Activated naive CD4-positive, alpha-beta T cell treated with anti-CD3 and anti-CD28 coated beads for 36 hours (primary cell): ENCODE data around the gene SRSF6. TPM values are rescaled to one million over a fixed set of nuclear protein-coding genes. Genes with fewer than 3 reads are reported as not detected.
A peak's percentile ranks its signal among the peaks of the same experiment; 100 is the strongest.
"Not testable (repeated sequence)": the region's sequence is repeated elsewhere in the genome, so short reads cannot be mapped to it uniquely, and the experiment has no call there.

Experiments
- CTCF ChIA-PET: fragments of 350-600 bp; sonication (Branson Sonifier 250); formaldehyde crosslinking; loops from one replicate; lab custom pipeline; 2021; ENCODE audit warnings: antibody characterized with exemption; lab: Charles Lee
- DNase-seq: peaks from one replicate; pipeline ENCODE4 v3.0.0-alpha.2; 2020
- H3K27ac Mint-ChIP-seq: one replicate; pipeline ENCODE4 v1.8.0; 2021; ENCODE audit warnings: mild to moderate bottlenecking, mixed read lengths
- H3K27me3 Mint-ChIP-seq: one replicate; pipeline ENCODE4 v1.8.0; 2021; ENCODE audit warnings: low read depth, mixed read lengths
- H3K36me3 Mint-ChIP-seq: one replicate; pipeline ENCODE4 v1.8.0; 2021; ENCODE audit warnings: low read depth, mixed read lengths
- H3K4me1 Mint-ChIP-seq: one replicate; pipeline ENCODE4 v1.8.0; 2021; ENCODE audit warnings: low read depth, mixed read lengths
- H3K4me3 Mint-ChIP-seq: one replicate; pipeline ENCODE4 v1.8.0; 2021; ENCODE audit warnings: mild to moderate bottlenecking, moderate library complexity, mixed read lengths
- H3K9me3 Mint-ChIP-seq: one replicate; pipeline ENCODE4 v1.8.0; 2021; ENCODE audit warnings: mixed read lengths
- intact Hi-C: fragments of 100-400 bp; cut with micrococcal nuclease; formaldehyde crosslinking; loops from one replicate; pipeline ENCODE4 v1.15.1; 2023
- total RNA-seq, 2 experiments: library from RNA; stranded (reverse); gene quantifications; one replicate each; pipeline ENCODE4 v1.2.3, GENCODE V29; 2021

SRSF6 gene
- total RNA-seq, 2 experiments from 2014 or later, result 76.0 to 78.2 TPM

DNA sequence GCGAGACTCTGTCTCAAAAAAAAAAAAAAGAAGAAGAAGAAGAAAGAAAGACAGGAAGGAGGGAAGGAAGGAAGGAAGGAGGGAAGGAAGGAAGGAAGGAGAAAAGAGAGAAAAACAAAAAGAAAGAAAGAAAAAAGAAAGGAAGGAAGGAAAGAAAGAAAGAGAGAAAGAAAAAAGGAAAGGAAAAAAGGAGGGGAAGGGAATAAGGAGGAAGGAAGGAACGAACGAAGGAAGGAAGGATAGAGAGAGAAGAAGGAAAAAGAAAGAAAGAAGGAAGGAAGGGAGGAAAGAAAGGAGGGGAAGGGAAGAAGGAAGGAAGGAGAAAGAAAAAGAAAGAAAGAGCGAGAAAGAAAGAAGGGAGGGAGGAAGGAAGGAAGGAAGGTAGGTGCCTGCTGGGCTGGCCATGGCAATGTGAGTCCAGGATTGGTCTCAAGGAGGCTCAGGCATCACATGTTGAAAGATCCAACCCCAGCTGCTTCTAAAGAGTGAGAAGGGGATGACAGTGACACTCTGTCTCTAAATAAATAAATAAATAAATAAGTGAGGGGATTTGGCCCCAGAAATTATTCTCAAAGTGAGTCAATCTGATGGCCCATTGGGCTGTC, 24.3 kb upstream of the SRSF6 start:
- no peaks in the 10 kb centered on the region for H3K4me1 Mint-ChIP-seq
- H3K36me3 Mint-ChIP-seq, result no peaks in the 10 kb centered on the region
- CTCF ChIA-PET, result interaction anchor here (0.7 kb wide), 1 partner anchor 158 kb away, joined by 3 read pairs; no protein-coding TSS in a partner anchor
- no peaks in the 10 kb centered on the region for H3K27me3 Mint-ChIP-seq
- DNase-seq, result no peak
- intact Hi-C loops, result no loop called here
- H3K9me3 Mint-ChIP-seq, result no peaks in the 10 kb centered on the region
- H3K4me3 Mint-ChIP-seq, result no peak overlapping the region
- no peak overlapping the region for H3K27ac Mint-ChIP-seq

DNA sequence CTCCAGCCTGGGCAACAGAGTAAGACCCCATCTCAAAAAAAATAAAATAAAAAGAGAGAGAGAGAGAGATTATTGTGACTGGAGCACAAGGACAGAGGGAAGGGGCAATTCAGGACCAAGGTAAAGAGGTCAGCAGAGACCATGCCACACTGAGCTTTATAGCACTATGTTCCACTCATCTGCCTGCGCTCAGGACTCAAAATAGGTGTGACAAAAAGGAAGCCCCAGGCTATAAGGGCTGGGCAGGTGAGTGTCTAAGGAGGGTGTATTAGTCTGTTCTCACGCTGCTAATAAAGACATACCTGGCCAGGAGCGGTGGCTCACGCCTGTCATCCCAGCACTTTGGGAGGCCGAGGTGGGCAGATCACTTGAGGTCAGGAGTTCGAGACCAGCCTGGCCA, 23.1 kb upstream of the SRSF6 start:
- Mint-ChIP-seq H3K27ac (no peak overlapping the region), H3K4me3 (no peak overlapping the region), H3K27me3 (no peaks in the 10 kb centered on the region), H3K4me1 (peaks cover 10% of the 10 kb centered on the region), H3K9me3 (peaks cover 5% of the 10 kb centered on the region), H3K36me3 (no peaks in the 10 kb centered on the region)
- CTCF ChIA-PET, result interaction anchor here (1.0 kb wide), 1 partner anchor 9 kb away, joined by 4 read pairs; no protein-coding TSS in a partner anchor
- no peak for DNase-seq
- intact Hi-C loops, result no loop called here

DNA sequence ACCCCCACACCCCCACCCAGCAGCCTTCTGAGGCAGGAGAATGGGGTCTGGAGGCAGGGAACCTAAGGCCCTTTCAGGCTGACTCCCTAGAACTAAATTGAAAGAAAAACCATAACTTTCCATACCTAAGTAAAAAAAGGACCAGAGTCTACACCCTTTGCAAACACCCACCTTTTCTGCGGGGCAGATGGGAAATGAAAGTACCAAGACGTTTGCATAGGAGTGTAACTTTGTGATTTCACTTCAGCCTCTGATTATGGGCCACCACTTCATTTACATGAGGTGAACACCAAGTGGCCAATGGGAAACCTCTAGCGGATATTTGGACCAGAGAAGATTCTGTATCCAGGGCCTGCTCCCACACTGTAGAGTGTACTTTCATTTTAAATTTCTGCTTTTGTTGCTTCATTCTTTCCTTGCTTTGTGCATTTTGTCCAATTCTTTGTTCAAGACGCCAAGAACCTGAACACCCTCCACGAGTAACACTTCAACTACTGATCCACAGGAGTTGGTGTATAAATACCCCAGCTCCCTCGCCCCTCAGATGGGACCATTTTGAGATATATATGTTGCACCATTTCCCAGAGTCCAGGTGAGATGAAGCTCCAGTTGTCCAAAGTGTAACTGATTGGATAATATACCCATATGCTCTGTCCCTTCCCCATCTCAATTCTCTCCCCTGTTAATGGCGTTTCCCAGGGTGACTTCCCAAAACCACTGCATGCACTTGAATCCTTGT, 18.9 kb upstream of the SRSF6 start:
- peaks cover 5% of the 10 kb centered on the region for H3K9me3 Mint-ChIP-seq
- intact Hi-C loops, result no loop called here
- H3K4me3 Mint-ChIP-seq, result no peak overlapping the region
- no peaks in the 10 kb centered on the region for H3K27me3 Mint-ChIP-seq
- peaks cover 10% of the 10 kb centered on the region for H3K4me1 Mint-ChIP-seq
- no peak for DNase-seq
- no peaks in the 10 kb centered on the region for H3K36me3 Mint-ChIP-seq
- CTCF ChIA-PET, result interaction anchor here (0.6 kb wide), 1 partner anchor 1522 kb away, joined by 3 read pairs; no protein-coding TSS in a partner anchor
- no peak overlapping the region for H3K27ac Mint-ChIP-seq

DNA sequence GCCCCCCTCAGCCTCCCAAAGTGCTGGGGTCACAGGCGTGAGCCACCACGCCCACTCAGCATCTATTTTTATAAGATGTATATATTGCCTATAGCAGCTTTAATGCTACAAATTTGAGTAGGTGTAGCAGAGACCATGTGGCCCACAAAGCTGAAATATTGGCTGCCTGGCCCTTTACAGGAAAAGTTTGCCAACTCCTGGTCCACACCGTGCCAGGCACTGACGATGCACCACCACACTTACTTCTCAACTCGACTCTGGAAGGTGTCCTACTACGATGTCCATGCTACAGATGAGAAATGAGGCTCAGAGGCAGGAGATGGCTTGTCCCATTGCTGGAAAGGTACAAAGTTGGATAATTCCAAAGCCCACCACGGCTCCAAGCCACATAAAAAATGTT, 17.2 kb upstream of the SRSF6 start:
- Mint-ChIP-seq H3K4me1 (peaks cover 10% of the 10 kb centered on the region), H3K9me3 (peaks cover 5% of the 10 kb centered on the region), H3K27ac (no peak overlapping the region), H3K4me3 (no peak overlapping the region), H3K36me3 (no peaks in the 10 kb centered on the region), H3K27me3 (peaks cover 6% of the 10 kb centered on the region)
- intact Hi-C loops, result no loop called here
- no peak for DNase-seq
- CTCF ChIA-PET, result no interaction called here

DNA sequence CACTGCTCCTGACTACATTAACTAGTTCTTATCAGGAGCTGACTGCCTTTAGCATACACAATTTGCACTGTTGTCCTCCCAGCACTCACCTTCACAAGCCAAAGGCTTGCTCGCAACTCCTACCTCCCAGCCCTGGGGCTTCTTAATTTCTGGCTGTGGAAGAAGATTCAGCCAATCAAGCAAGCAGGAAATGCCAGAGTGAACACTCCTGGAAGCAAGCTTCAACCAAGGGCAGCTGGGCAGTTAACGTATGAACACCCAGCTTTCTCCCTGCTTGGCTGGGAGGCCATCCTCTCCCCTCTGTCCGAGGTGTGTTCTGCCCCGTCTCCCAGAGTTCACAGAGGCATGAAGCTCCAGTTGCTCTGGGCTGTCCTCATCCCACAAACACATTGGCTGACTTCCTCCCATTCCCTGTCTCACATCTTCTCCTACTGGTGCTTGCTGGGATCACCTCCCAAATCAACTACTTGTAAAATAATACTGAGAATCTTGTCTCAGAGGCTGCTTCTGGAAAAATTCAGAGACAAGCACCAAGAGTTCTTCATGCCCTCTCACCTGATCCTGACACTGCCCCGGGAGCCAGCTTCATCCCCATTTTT, 15.3 kb upstream of the SRSF6 start:
- Mint-ChIP-seq H3K4me1 (peaks cover 10% of the 10 kb centered on the region), H3K36me3 (no peaks in the 10 kb centered on the region), H3K27me3 (peaks cover 6% of the 10 kb centered on the region), H3K27ac (no peak overlapping the region), H3K4me3 (no peak overlapping the region), H3K9me3 (peaks cover 5% of the 10 kb centered on the region)
- CTCF ChIA-PET, result interaction anchor here (0.9 to 1.1 kb wide), 2 partner anchors 8 to 13 kb away, joined by 3 to 4 read pairs; no protein-coding TSS in a partner anchor
- intact Hi-C loops, result no loop called here
- no peak for DNase-seq

DNA sequence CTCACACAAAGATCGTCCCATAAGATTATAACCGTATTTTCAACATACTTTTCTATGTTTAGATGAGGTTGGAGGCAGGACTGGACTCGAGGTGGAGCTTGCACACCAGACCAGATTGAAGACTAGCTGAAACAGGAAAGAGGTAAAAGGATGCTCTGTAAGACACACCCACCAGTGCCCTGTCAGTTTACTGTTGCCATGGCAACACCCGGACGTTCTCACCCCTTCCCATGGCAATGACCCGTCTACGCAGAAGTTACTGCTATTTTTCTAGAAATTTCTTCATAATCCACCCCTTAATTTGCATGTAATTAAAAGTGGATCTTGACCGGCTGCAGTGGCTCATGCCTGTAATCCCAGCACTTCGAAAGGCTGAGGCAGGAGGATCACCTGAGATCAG, 13.6 kb upstream of the SRSF6 start:
- DNase-seq, result no peak
- Mint-ChIP-seq H3K4me3 (no peak overlapping the region), H3K4me1 (peaks cover 5% of the 10 kb centered on the region), H3K36me3 (no peaks in the 10 kb centered on the region), H3K27me3 (peaks cover 9% of the 10 kb centered on the region), H3K9me3 (peaks cover 2% of the 10 kb centered on the region), H3K27ac (no peak overlapping the region)
- CTCF ChIA-PET, result no interaction called here
- intact Hi-C loops, result no loop called here

DNA sequence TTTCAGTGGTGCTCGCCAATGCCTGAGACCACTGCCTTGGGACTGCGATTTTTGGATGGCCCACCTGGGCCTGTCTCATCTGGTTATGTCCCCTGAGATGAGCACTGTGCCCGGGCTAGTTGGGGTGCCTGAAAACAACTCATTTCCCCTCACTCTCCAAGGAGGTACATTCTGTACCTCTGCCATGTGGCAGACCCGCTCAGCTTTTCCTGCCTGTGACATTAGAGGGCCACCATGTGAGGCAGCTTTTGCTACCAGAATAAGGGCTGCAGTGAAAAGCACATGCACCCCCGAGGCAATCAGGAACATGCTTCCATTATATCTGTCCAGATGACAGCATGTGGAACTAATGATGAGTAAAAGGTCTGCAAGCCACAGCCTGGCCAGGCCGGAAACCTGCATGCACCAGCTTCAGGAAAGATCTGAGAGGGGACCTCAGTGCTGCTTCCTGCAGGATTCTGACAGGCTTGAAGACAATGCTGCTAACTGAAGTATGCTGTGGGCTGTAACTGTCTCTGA, 11.3 kb upstream of the SRSF6 start:
- Mint-ChIP-seq H3K9me3 (no peaks in the 10 kb centered on the region), H3K4me1 (no peaks in the 10 kb centered on the region), H3K27ac (no peak overlapping the region), H3K36me3 (no peaks in the 10 kb centered on the region), H3K4me3 (no peak overlapping the region), H3K27me3 (peaks cover 15% of the 10 kb centered on the region)
- no peak for DNase-seq
- intact Hi-C loops, result no loop called here
- CTCF ChIA-PET, result interaction anchor here (0.7 to 1.7 kb wide), 2 partner anchors 9 to 743 kb away, joined by 4 to 9 read pairs; no protein-coding TSS in a partner anchor

DNA sequence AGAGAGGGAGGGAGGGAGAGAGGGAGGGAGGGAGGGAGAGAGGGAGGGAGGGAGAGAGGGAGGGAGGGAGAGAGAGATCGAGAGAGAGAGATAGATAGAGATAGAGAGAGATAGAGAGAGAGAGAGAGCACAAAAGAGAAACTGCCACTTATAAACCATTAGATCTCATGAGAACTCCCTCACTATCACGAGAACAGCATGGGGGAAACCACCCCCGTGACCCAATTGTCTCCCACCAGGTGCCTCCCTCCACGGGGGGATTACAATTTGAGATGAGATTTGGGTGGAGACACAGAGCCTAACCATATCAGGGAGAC, 9.3 kb upstream of the SRSF6 start:
- CTCF ChIA-PET, result interaction anchor here (0.6 to 1.9 kb wide), 8 partner anchors 18 to 530 kb away, joined by 3 to 8 read pairs (median 3); no protein-coding TSS in a partner anchor
- H3K36me3 Mint-ChIP-seq, H3K9me3 Mint-ChIP-seq, H3K27ac Mint-ChIP-seq, H3K4me3 Mint-ChIP-seq, H3K4me1 Mint-ChIP-seq, DNase-seq: not testable (repeated sequence)
- peaks cover 17% of the 10 kb centered on the region for H3K27me3 Mint-ChIP-seq
- intact Hi-C loops, result loop anchor here (2.0 kb wide), 1 partner anchor 240 kb away; no protein-coding TSS in a partner anchor

DNA sequence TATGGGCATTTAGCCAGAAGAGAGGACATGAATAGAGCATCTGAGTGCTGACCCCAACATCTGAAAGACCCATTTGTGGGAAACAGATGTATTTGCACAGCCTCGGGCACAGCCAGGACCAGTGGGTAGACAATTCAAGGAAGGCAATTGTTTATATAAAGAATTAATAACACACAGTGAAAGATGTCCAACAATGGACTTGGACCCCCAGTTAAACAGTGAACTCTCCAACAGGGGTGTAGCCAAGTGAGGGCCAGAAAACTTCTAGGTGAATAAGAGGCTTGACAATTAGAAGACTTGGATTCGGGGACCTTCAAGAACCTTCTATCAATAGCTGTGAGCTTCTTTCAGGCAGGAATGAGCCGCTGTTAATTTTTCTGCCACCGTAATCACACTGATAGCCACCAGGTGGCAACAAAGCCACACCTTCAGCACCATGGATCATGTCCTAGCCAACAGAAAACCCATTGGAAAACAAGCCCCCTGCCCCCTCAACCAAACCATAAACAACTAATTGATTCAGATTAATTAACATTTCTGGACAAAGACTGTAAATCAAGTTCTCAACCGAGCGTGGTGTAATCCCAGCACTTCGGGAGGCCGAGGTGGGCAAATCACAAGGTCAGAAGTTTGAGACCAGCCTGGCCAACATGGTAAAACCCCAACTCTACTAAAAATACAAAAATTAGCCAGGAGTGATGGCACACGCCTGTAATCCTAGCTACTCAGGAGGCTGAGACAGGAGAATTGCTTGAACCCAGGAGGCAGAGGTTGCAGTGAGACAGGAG, 8.8 kb upstream of the SRSF6 start:
- intact Hi-C loops, result loop anchor here (1.0 to 2.0 kb wide), 4 partner anchors 240 to 741 kb away; no protein-coding TSS in a partner anchor

DNA sequence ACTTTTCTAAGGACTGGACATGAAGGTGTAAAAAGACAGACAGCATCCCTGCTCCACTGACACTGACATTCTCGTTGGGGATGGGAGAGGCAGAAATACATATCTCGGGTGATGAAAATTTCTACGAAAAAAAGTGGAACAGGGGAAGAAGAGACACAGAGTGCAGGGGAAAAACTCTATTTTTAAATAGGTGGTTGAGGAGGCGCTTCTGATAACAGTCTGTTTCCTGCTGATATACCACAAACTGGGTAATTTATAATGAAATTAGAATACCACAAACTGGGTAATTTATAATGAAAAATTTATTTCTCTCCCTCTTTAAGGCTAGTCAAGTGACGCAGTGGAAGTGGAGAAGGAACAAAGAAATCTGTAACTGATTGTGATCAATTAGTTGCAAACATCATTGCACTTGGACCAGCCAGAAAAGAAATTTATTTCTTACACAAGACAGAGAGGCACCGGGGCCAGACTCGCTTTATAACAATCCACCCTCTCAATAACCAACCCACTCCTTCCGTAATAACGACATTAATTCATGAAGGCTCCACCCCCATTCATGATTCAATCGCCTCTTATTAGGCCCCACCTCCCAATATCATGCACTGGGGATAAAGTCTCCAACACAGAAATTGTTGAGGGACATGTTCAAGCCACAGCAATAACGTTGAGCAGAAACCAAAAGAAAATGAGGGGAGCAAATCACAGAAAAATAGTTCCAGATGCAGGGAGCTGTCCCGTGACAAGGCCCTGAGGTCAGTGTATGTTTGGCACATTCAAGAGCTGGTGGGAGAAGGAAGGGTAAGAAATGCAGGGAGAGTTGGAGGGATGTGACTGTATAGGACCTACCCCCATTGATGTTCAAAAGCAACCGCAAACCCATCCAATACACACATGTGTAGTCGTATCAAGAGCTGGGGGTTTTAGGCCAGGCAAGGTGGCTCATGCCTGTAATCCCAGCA, 6.6 kb upstream of the SRSF6 start:
- H3K27ac Mint-ChIP-seq, result no peak overlapping the region
- intact Hi-C loops, result loop anchor here (10.0 kb wide), 1 partner anchor 1434 kb away; the partner anchor contains the start of gene YWHAB
- H3K9me3 Mint-ChIP-seq, result no peaks in the 10 kb centered on the region
- H3K4me3 Mint-ChIP-seq, result no peak overlapping the region
- no peaks in the 10 kb centered on the region for H3K36me3 Mint-ChIP-seq
- peaks cover 16% of the 10 kb centered on the region for H3K27me3 Mint-ChIP-seq
- no peak for DNase-seq
- no peaks in the 10 kb centered on the region for H3K4me1 Mint-ChIP-seq
- CTCF ChIA-PET, result interaction anchor here (0.6 to 2.1 kb wide), 4 partner anchors 64 to 850 kb away, joined by 3 to 6 read pairs (median 4); no protein-coding TSS in a partner anchor

More for the DNA sequence above, 8.8 kb upstream of the SRSF6 start:
- Mint-ChIP-seq H3K27ac (no peak overlapping the region), H3K27me3 (peaks cover 17% of the 10 kb centered on the region), H3K9me3 (no peaks in the 10 kb centered on the region), H3K4me1 (no peaks in the 10 kb centered on the region), H3K4me3 (no peak overlapping the region), H3K36me3 (no peaks in the 10 kb centered on the region)
- CTCF ChIA-PET, result interaction anchor here (0.6 to 2.1 kb wide), 14 partner anchors 12 to 643 kb away, joined by 3 to 8 read pairs (median 3); no protein-coding TSS in a partner anchor
- DNase-seq, result peak; percentile 66
